K562 (cell line): ENCODE data around the gene SEMA6D. TPM values are rescaled to one million over a fixed set of nuclear protein-coding genes. Genes with fewer than 3 reads are reported as not detected.

Experiments
- ATAC-seq: fragments of 200-7000 bp; cut with Tn5 transposase; 3 replicates; pipeline ENCODE4 v1.9.1; 2020; ENCODE audit warnings: moderate library complexity
- BruUV-seq: library from RNA; stranded (reverse); fragments of 400-500 nt; replicated peaks from 2 replicates; lab custom pipeline; 2021; lab: Mats Ljungman, UMichigan
- CTCF ChIA-PET: fragments of 300-600 bp; formaldehyde crosslinking; extraction: SDS; loops from one replicate; lab custom pipeline; 2021; ENCODE audit warnings: low intra/inter-chr PET ratio; lab: Yijun Ruan, JAX
- POLR2A ChIA-PET: fragments of 300-600, 350-650 bp; sonication (Branson Sonifier 250); formaldehyde crosslinking; extraction: SDS; loops from one replicate; lab custom pipeline; 2021; ENCODE audit warnings: antibody characterized with exemption, inconsistent platforms; lab: Yijun Ruan, JAX
- DNase-seq, 4 experiments: peaks; one replicate each; pipeline versions ENCODE4 v3.0.0 to v3.0.0-alpha.2; 2011 to 2018; ENCODE audit warnings: low spot score in 3 of 4, mixed read lengths in 3 of 4; ENCODE audit errors: extremely low read depth in 1 of 4
- FAIRE-seq: peaks from 2 replicates; lab custom pipeline; 2011; peaks lifted over from hg19 to GRCh38; lab: Jason Lieb, UNC
- H2AFZ ChIP-seq: 2 replicates; pipeline ENCODE4 v1.6.0; 2011; ENCODE audit warnings: low read depth, low read length, control low read depth, inconsistent platforms
- H3K27ac ChIP-seq: fragments of 200-600 bp; 3 replicates; pipeline ENCODE4 v1.8.0; 2011; ENCODE audit warnings: low read depth, mild to moderate bottlenecking, control low read depth, inconsistent platforms, low read length, moderate library complexity, mixed read lengths; ENCODE audit errors: extremely low read depth
- H3K27me3 ChIP-seq, 2 experiments: fragments of 300-600 bp in 1 of 2; 2 replicates in 1 of 2; 3 replicates in 1 of 2; pipeline versions ENCODE4 v1.6.0 to v1.8.0; 2011; ENCODE audit warnings: inconsistent platforms in 2 of 2, low read length in 2 of 2, mild to moderate bottlenecking in 1 of 2, mixed read lengths in 1 of 2, moderate library complexity in 1 of 2; ENCODE audit not compliant: control insufficient read depth in 2 of 2, insufficient read depth in 2 of 2
- H3K36me3 ChIP-seq: fragments of 300-600 bp; 3 replicates; pipeline ENCODE4 v1.8.0; 2011; ENCODE audit warnings: mild to moderate bottlenecking, low read length, inconsistent platforms; ENCODE audit not compliant: control insufficient read depth, insufficient read depth
- H3K4me1 ChIP-seq, 2 experiments: fragments of 200-600 bp in 1 of 2; replicated peaks in 1 of 2; 2 replicates in 1 of 2; 3 replicates in 1 of 2; pipeline versions ENCODE4 v1.5.1 to v1.8.0; 2011; ENCODE audit warnings: inconsistent platforms in 2 of 2, low read length in 2 of 2, mild to moderate bottlenecking in 1 of 2, mixed read lengths in 1 of 2, moderate library complexity in 1 of 2; ENCODE audit not compliant: control insufficient read depth in 2 of 2, insufficient read depth in 2 of 2
- H3K4me2 ChIP-seq: 2 replicates; pipeline ENCODE4 v1.6.1; 2011; ENCODE audit warnings: low read length, control low read depth, inconsistent platforms, mixed read lengths; ENCODE audit not compliant: insufficient read depth
- H3K4me3 ChIP-seq: fragments of 200-600 bp; sonication (generic), shearing (Covaris generic); 2 replicates; pipeline ENCODE4 v1.5.1; 2016; ENCODE audit warnings: control low read depth, inconsistent platforms
- H3K79me2 ChIP-seq: fragments of 200-600 bp; 3 replicates; pipeline ENCODE4 v1.8.0; 2011; ENCODE audit warnings: low read length, inconsistent platforms; ENCODE audit not compliant: control insufficient read depth, insufficient read depth
- H3K9ac ChIP-seq, 2 experiments: 2 replicates each; pipeline versions ENCODE4 v1.6.0 to v1.6.1; 2011; ENCODE audit warnings: low read depth in 2 of 2, low read length in 2 of 2, control low read depth in 1 of 2, inconsistent platforms in 1 of 2, mild to moderate bottlenecking in 1 of 2, mixed read lengths in 1 of 2; ENCODE audit not compliant: insufficient read depth in 1 of 2
- H3K9me1 ChIP-seq: one replicate; pipeline ENCODE4 v1.6.0; 2011; ENCODE audit warnings: inconsistent platforms, mild to moderate bottlenecking, low read length, moderate library complexity; ENCODE audit not compliant: control insufficient read depth, insufficient read depth
- H3K9me3 ChIP-seq: replicated peaks from 2 replicates; pipeline ENCODE4 v1.5.1; 2011; ENCODE audit warnings: low read depth, low read length, inconsistent platforms; ENCODE audit not compliant: control insufficient read depth, insufficient read depth
- H4K20me1 ChIP-seq: replicated peaks from 2 replicates; pipeline ENCODE4 v1.6.1; 2011; ENCODE audit warnings: low read length, inconsistent platforms, mixed read lengths; ENCODE audit not compliant: control insufficient read depth, insufficient read depth
- COPS2 ChIP-seq: fragments of 450-650 bp; conservative IDR thresholded peaks from 2 replicates; pipeline ENCODE4 v1.6.1; 2016; ENCODE audit warnings: mild to moderate bottlenecking, moderate library complexity
- ETS2 ChIP-seq: IDR thresholded peaks from 2 replicates; pipeline ENCODE4 v1.6.1; 2016; ENCODE audit warnings: borderline replicate concordance, missing genetic modification characterization, mild to moderate bottlenecking, moderate library complexity, missing compliant biosample characterization; ENCODE audit not compliant: poor library complexity, severe bottlenecking
- ETV6 ChIP-seq, 3 experiments: fragments of 150-350 bp in 1 of 3; sonication (generic) in 1 of 3; formaldehyde crosslinking in 1 of 3; IDR thresholded peaks; 2 replicates each; pipeline versions ENCODE4 v1.6.1 to v1.8.0; 2014 to 2022; ENCODE audit warnings: borderline replicate concordance in 2 of 3, low read depth in 2 of 3, antibody characterized with exemption in 1 of 3, low read length in 1 of 3, mild to moderate bottlenecking in 1 of 3, missing genetic modification reagents in 1 of 3
- JUN ChIP-seq, 2 experiments: sonication (generic) in 1 of 2; formaldehyde crosslinking in 1 of 2; IDR thresholded peaks; 2 replicates each; pipeline versions ENCODE4 v1.6.1 to v1.8.0; 2012 to 2022; ENCODE audit warnings: borderline replicate concordance in 2 of 2, mild to moderate bottlenecking in 2 of 2, improper control_type of control experiment in 1 of 2, low read depth in 1 of 2, low read length in 1 of 2, missing genetic modification reagents in 1 of 2
- KLF1 ChIP-seq: fragments of 450-650 bp; IDR thresholded peaks from 2 replicates; pipeline ENCODE4 v1.6.1; 2016; ENCODE audit warnings: missing genetic modification characterization, missing compliant biosample characterization
- MYC ChIP-seq, 2 experiments: fragments of 250-450 bp in 1 of 2; sonication (Bioruptor Pico) in 1 of 2; IDR thresholded peaks; 2 replicates each; pipeline versions ENCODE4 v1.5.1 to v1.6.1; 2012 to 2021; ENCODE audit warnings: low read depth in 2 of 2, borderline replicate concordance in 1 of 2, improper control_type of control experiment in 1 of 2, low read length in 1 of 2, mild to moderate bottlenecking in 1 of 2, moderate library complexity in 1 of 2
- WGBS: fragments of 100-300 bp; shearing (Covaris generic); methylation state at CpG from one replicate; pipeline ENCODE4 v1.1.6; 2016; ENCODE audit warnings: low coverage, mixed read lengths; ENCODE audit not compliant: insufficient coverage; ENCODE audit errors: missing lambda C conversion rate; 5-methylcytosine and 5-hydroxymethylcytosine counted together
- in situ Hi-C: fragments of 300-500 bp; cut with MboI; formaldehyde crosslinking; loops from 4 replicates; pipeline ENCODE4 v1.15.0; 2018; ENCODE audit warnings: inconsistent platforms, mixed read lengths
- intact Hi-C: fragments of 100-400 bp; cut with micrococcal nuclease; formaldehyde crosslinking; loops from 2 replicates; pipeline ENCODE4 v1.14.2; 2022
- polyA plus RNA-seq, 8 experiments: library from polyadenylated mRNA; depleted of rRNA in 4 of 8; stranded (reverse) in 5 of 8; unstranded in 3 of 8; fragments of >200 nt; fragmentation: Nextera tagmentation in 2 of 8; fragmentation: Illumina TruSeq in 1 of 8; extraction: Ambion mirVana in 2 of 8; extraction: Trizol in 1 of 8; gene quantifications; 2 replicates each; pipeline versions ENCODE4 v1.2.1 to v1.2.3, GENCODE V29; 2011 to 2014; ENCODE audit warnings: inconsistent platforms in 1 of 8, missing spikeins in 1 of 8
- total RNA-seq, 7 experiments: library from RNA; depleted of rRNA in 6 of 7; stranded (reverse); fragments of >200 nt in 6 of 7; fragmentation: Illumina TruSeq in 2 of 7; extraction: Trizol in 2 of 7; gene quantifications; 2 replicates each; pipeline versions ENCODE4 v1.2.1 to v1.2.3, GENCODE V29; 2011 to 2021; ENCODE audit warnings: low replicate concordance in 1 of 7

SEMA6D gene
- total and polyA plus RNA-seq, 9 of the 15 experiments (the other 6 are each of a cell fraction or from before 2014, with no cell fraction given), result not detected

DNA sequence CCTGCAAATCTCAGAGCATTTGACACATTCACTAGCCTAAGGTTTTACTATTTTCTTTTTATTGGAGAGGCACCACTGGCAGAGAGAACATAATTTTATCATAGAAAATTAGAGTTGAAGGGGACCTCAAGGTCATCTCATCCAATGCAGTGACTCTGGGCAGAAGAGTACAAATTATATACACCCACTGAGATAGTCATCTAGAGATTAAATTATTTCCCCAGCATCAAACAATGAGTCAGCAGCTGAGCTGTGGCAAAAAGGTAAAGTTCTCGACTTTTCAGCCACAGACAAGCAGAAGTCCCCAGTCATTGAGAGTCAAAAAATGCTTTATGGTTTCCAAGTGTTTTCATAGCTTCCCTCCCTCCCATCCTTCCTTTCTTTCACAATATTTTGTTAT, 39.3 kb upstream of the SEMA6D start (continued):
- TF ChIP-seq MYC (IDR thresholded peaks at IDR 0.05; ENCODE audit: low read depth, low read length), result no peak
- no peak for TF ChIP-seq MYC (CRISPR knock-in tag; IDR thresholded peaks at IDR 0.05; ENCODE audit: borderline replicate concordance, low read depth)
- TF ChIP-seq JUN (IDR thresholded peaks at IDR 0.05; ENCODE audit: borderline replicate concordance, low read depth, low read length), result no peak
- no peak for TF ChIP-seq JUN (CRISPR knock-in tag; IDR thresholded peaks at IDR 0.05; ENCODE audit: borderline replicate concordance)
- TF ChIP-seq ETV6 (IDR thresholded peaks at IDR 0.05; ENCODE audit: borderline replicate concordance in 1 of 2, low read depth in 2 of 2, low read length in 1 of 2), result no peak
- no peak for TF ChIP-seq ETV6 (CRISPR knock-in tag; IDR thresholded peaks at IDR 0.05; ENCODE audit: borderline replicate concordance)
- TF ChIP-seq COPS2, result no peak
- no peak for TF ChIP-seq KLF1 (tag)

DNA sequence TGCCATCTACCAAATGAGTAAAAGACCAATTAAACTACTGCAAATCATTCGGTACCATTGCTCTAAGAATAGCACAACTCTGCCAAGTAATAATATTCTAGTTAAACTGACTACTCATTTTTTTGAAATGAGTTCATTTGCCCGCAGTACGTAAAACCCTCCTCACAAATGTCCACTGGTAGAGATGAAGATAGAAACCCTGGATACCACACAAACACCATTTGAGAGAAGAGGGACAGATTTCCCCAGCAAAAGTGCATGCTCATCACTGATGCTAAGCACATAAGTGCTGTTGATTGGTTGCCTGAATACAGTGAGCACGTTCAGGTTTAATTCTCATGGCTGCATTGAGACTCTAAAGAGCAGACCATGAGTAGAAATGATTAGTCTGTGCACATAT, 34.6 kb upstream of the SEMA6D start:
- H3K4me3 ChIP-seq, result no peak overlapping the region
- H3K27ac ChIP-seq, result no peak overlapping the region
- no peak for TF ChIP-seq ETS2 (tag)
- no peaks in the 10 kb centered on the region for H3K79me2 ChIP-seq
- H2AFZ ChIP-seq, result no peak overlapping the region
- POLR2A ChIA-PET, result no interaction called here
- ATAC-seq (no peak), FAIRE-seq (no peak), DNase-seq (no peak)
- H3K4me1 ChIP-seq, result no peaks in the 10 kb centered on the region
- H3K9me1 ChIP-seq, result no peaks in the 10 kb centered on the region
- no peaks in the 10 kb centered on the region for H3K36me3 ChIP-seq
- WGBS, result 0% methylated on average over 4 of the region's 4 CpGs
- no peaks in the 10 kb centered on the region for H3K27me3 ChIP-seq
- no peaks in the 10 kb centered on the region for H4K20me1 ChIP-seq
- H3K9me3 ChIP-seq, result 0 out of 2 replicates have a peak, but pooled peaks cover 1% of the 10 kb centered on the region
- no TSS peak for BruUV-seq
- CTCF ChIA-PET, result no interaction called here
- no peak overlapping the region for H3K4me2 ChIP-seq
- no peak overlapping the region for H3K9ac ChIP-seq
- in situ Hi-C loops, result no loop called here
- intact Hi-C loops, result no loop called here
